BE2C (cell line): ENCODE data around the gene SDR42E1.

Experiments
- DNase-seq: peaks from one replicate; pipeline ENCODE4 v3.0.0-alpha.2; 2020
- H3K27me3 ChIP-seq: fragments of 250-450 bp; sonication (Bioruptor Pico); 2 replicates; pipeline ENCODE4 v1.5.1; 2020; ENCODE audit warnings: mild to moderate bottlenecking
- H3K36me3 ChIP-seq: fragments of 250-450 bp; sonication (Bioruptor Pico); 2 replicates; pipeline ENCODE4 v1.5.1; 2020; ENCODE audit warnings: mild to moderate bottlenecking
- H3K4me1 ChIP-seq: fragments of 250-450 bp; sonication (Bioruptor Pico); 2 replicates; pipeline ENCODE4 v1.5.1; 2020
- H3K4me3 ChIP-seq: 2 replicates; pipeline ENCODE4 v1.5.1; 2011; ENCODE audit warnings: low read depth, low read length
- H3K9me3 ChIP-seq: fragments of 250-450 bp; sonication (Bioruptor Pico); 2 replicates; pipeline ENCODE4 v1.5.1; 2020
- TF ChIP-seq, protein P1 (sequence below): IDR thresholded peaks from 2 replicates; pipeline ENCODE4 v1.5.1; 2012; ENCODE audit warnings: mild to moderate bottlenecking, low read depth, low read length

SDR42E1 gene

DNA sequence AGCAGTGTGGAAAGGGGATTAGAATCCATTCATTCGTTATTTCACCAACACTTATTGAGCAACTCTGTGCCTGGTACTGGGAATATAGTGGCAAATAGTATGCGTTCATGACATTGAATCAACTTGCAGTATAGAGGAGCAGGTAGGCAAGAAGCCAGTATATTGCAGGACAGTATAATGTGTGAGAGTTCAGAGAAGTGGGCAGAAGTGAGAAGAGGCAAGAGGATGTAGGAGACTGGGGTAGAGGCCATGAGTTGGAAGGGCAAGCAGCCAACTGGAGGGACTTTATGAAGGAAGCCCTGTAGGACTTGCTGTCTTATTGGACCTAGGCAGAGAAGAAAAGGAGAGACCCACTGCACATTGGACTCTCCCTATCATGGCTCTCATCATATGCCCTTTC, 36.1 kb upstream of the SDR42E1 start:
- no peaks in the 10 kb centered on the region for H3K9me3 ChIP-seq
- TF ChIP-seq, protein P1, sequence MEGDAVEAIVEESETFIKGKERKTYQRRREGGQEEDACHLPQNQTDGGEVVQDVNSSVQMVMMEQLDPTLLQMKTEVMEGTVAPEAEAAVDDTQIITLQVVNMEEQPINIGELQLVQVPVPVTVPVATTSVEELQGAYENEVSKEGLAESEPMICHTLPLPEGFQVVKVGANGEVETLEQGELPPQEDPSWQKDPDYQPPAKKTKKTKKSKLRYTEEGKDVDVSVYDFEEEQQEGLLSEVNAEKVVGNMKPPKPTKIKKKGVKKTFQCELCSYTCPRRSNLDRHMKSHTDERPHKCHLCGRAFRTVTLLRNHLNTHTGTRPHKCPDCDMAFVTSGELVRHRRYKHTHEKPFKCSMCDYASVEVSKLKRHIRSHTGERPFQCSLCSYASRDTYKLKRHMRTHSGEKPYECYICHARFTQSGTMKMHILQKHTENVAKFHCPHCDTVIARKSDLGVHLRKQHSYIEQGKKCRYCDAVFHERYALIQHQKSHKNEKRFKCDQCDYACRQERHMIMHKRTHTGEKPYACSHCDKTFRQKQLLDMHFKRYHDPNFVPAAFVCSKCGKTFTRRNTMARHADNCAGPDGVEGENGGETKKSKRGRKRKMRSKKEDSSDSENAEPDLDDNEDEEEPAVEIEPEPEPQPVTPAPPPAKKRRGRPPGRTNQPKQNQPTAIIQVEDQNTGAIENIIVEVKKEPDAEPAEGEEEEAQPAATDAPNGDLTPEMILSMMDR, result no peak

DNA sequence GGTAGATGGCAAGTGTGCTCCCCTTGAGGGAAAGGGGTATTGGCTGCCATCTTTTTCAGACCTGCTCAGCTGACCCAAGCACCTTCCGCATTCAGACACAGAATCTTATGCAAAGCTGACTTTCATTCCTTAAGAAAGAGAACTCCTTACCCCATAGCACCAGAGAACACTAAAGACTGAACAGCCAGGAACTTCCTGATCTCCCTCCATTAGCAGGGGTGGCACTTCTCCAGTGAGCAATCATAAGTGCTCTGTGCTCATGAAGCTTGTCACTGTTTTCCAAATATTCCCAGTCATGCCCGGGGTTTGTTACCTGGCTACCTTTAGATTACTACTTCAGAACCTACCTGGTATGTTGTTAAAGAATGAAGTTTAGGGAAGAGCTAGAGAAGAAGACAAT, 35.7 kb upstream of the SDR42E1 start:
- no peaks in the 10 kb centered on the region for H3K27me3 ChIP-seq
- no peak overlapping the region for H3K4me3 ChIP-seq
- no peaks in the 10 kb centered on the region for H3K4me1 ChIP-seq
- no peaks in the 10 kb centered on the region for H3K9me3 ChIP-seq
- DNase-seq, result no peak
- TF ChIP-seq, protein P1, result no peak
- H3K36me3 ChIP-seq, result no peaks in the 10 kb centered on the region

More for the DNA sequence above, 36.1 kb upstream of the SDR42E1 start:
- no peak for DNase-seq
- Histone ChIP-seq H3K36me3 (no peaks in the 10 kb centered on the region), H3K4me1 (no peaks in the 10 kb centered on the region), H3K4me3 (no peak overlapping the region), H3K27me3 (no peaks in the 10 kb centered on the region)

DNA sequence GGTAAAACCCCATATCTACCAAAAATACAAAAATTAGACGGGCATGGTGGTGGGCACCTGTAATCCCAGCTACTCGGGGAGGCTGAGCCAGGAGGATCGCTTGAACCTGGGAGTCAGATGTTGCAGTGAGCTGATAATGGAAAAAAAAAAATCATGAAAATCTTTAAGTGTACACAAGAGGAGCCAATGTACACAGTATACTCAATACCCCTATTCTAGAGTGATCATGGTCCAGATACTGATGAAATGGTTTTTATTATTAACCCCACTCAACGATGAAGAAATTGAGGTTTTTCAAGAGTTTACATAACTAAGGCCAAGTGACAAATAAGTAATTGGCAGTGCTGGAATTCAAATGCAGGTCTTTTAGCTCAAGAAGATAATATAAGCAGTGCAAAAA, 35.3 kb upstream of the SDR42E1 start:
- H3K27me3 ChIP-seq, result no peaks in the 10 kb centered on the region
- no peak overlapping the region for H3K4me3 ChIP-seq
- TF ChIP-seq, protein P1, result no peak
- no peaks in the 10 kb centered on the region for H3K9me3 ChIP-seq
- DNase-seq, result no peak
- no peaks in the 10 kb centered on the region for H3K4me1 ChIP-seq
- no peaks in the 10 kb centered on the region for H3K36me3 ChIP-seq

DNA sequence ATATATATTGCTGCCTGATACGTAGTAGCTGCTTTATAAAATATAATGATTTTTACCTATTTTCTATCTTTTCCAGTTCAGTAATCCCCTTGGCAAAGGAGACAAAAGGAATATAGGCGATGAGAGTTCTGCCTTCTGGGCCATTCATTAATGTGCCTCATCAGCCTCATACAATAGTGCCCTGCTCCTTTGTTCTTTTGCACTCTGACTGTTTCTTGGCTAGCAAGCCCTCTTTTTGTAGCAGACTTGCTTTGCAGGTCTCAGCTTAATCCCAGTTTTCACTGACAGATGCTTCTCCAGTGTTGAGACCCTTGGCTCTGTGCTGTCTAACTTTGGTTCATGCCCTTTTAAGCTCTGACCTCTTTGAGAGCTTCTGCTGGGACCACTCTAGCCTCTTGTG, 34.2 kb upstream of the SDR42E1 start:
- no peaks in the 10 kb centered on the region for H3K9me3 ChIP-seq
- H3K4me1 ChIP-seq, result no peaks in the 10 kb centered on the region
- no peak for DNase-seq
- TF ChIP-seq, protein P1, result no peak
- H3K4me3 ChIP-seq, result no peak overlapping the region
- no peaks in the 10 kb centered on the region for H3K36me3 ChIP-seq
- H3K27me3 ChIP-seq, result no peaks in the 10 kb centered on the region

DNA sequence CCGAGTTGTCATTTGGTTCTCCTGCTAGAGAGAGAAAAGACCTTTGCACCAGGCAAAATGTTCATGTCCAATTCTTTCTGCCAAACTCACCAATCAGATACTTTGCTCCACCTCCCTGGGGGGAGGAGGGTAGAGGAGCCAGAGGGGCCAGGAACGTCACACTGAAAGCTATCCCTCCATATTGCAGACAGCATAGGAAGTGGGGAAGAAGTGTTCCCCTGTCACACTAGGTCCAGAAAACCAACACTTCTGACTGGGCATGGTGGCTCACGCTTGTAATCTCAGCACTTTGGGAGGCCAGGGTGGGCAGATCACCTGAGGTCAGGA, 33.3 kb upstream of the SDR42E1 start:
- Histone ChIP-seq H3K27me3 (no peaks in the 10 kb centered on the region), H3K4me3 (no peak overlapping the region), H3K9me3 (no peaks in the 10 kb centered on the region), H3K36me3 (no peaks in the 10 kb centered on the region), H3K4me1 (no peaks in the 10 kb centered on the region)
- no peak for DNase-seq
- TF ChIP-seq, protein P1, result no peak

DNA sequence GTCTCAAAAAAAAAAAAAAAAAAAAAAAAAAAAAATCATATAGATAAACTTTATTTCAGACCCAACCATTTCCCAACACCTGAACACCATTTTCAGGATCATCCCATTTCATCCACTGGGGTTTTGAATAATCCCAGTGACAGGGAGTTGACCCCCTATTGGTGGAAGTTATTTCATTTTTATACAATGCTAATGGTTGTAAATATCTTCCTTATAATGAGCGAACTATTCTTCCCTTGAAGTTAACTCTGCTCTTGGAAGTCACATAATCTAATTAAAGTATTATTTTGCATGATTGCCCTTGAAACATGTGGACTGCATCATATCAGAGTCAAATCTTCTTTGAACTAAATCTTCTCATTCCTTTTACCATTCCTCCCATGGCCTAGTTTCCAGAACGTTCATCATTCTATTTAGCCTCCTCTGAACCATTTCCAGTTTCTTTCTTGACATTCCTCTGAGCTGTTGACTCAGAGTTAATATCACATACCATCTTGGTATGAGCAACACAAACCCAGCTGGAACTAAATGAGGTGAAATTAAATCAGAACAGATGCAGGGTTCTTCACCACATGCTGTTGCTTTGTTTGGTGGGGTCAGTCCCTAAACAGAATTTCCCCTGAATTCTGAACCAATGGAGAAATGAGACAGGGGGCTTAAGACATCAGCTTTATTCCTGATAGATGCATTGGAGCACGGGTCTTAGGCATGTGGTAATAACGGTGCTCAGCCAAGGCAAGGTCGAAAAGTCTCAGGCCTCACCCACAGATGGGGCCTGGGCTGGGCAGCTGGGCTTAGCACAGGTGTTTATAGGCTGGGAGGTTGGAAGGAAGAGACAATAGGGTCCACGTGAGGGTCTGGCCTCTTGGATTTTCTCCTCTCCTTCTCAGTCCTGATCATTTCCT, 32.7 kb upstream of the SDR42E1 start:
- Histone ChIP-seq H3K36me3 (no peaks in the 10 kb centered on the region), H3K9me3 (no peaks in the 10 kb centered on the region), H3K4me3 (no peak overlapping the region), H3K4me1 (no peaks in the 10 kb centered on the region), H3K27me3 (no peaks in the 10 kb centered on the region)
- TF ChIP-seq, protein P1, result no peak
- DNase-seq, result no peak
